A549 (cell line): ENCODE measurements around the gene LHB. TPM values are rescaled to one million over a fixed set of nuclear protein-coding genes. Genes with fewer than 3 reads are reported as not detected.
"Not testable (repeated sequence)": the region's sequence is repeated elsewhere in the genome, so short reads cannot be mapped to it uniquely, and the experiment has no call there.

ENCODE experiments used
- ATAC-seq, 2 experiments: fragments of 200-7000 bp in 1 of 2; fragments of >200 bp in 1 of 2; cut with Nextera tagmentation in 1 of 2; cut with Tn5 transposase in 1 of 2; 3 replicates each; pipeline versions ENCODE4 v1.8.0 to v1.9.1; 2018 to 2020; ENCODE audit warnings: mild to moderate bottlenecking in 1 of 2, moderate library complexity in 1 of 2
- CTCF ChIA-PET: fragments of 300-600 bp; sonication (Branson Sonifier 250); formaldehyde crosslinking; extraction: SDS; loops from one replicate; lab custom pipeline; 2021; ENCODE audit warnings: antibody characterized with exemption, inconsistent platforms; lab: Yijun Ruan, JAX
- POLR2A ChIA-PET: fragments of 350-600 bp; formaldehyde crosslinking; extraction: SDS; loops from one replicate; lab custom pipeline; 2021; ENCODE audit warnings: antibody characterized with exemption, inconsistent platforms; lab: Yijun Ruan, JAX
- DNase-seq, 2 experiments: peaks; one replicate each; pipeline versions ENCODE4 v3.0.0 to v3.0.0-alpha.2; 2011 to 2016; ENCODE audit warnings: low read depth in 1 of 2, low spot score in 1 of 2
- FAIRE-seq: peaks from 2 replicates; lab custom pipeline; 2011; peaks lifted over from hg19 to GRCh38; lab: Jason Lieb, UNC
- H3K27ac ChIP-seq, 2 experiments: fragments of >200 bp; sonication (Bioruptor Twin); formaldehyde crosslinking; 3 replicates each; pipeline ENCODE4 v1.5.1; 2016 to 2017
- H3K4me1 ChIP-seq: fragments of >200 bp; sonication (Bioruptor Twin); formaldehyde crosslinking; 3 replicates; pipeline ENCODE4 v1.6.1; 2016
- H3K4me2 ChIP-seq: fragments of >200 bp; sonication (Bioruptor Twin); formaldehyde crosslinking; 3 replicates; pipeline ENCODE4 v1.6.1; 2016
- H3K4me3 ChIP-seq: fragments of >200 bp; sonication (Bioruptor Twin); formaldehyde crosslinking; 3 replicates; pipeline ENCODE4 v1.5.1; 2016
- H3K9me3 ChIP-seq: fragments of >200 bp; sonication (Bioruptor Twin); formaldehyde crosslinking; 3 replicates; pipeline ENCODE4 v1.6.1; 2016
- CBX2 ChIP-seq: fragments of 200-600 bp; sonication (generic); IDR thresholded peaks from 2 replicates; pipeline ENCODE4 v1.6.1; 2016; ENCODE audit warnings: low read depth, mild to moderate bottlenecking, borderline replicate concordance
- CHD2 ChIP-seq: fragments of 150-350 bp; IDR thresholded peaks from 2 replicates; pipeline ENCODE4 v1.6.1; 2014; ENCODE audit warnings: low read length; ENCODE audit not compliant: partially characterized antibody
- EHF ChIP-seq: fragments of 250-450 bp; sonication (Bioruptor Pico); IDR thresholded peaks from 2 replicates; pipeline ENCODE4 v1.5.0; 2020; ENCODE audit warnings: mild to moderate bottlenecking
- EHMT2 ChIP-seq: fragments of 200-600 bp; sonication (generic); IDR thresholded peaks from 2 replicates; pipeline ENCODE4 v1.6.1; 2016; ENCODE audit warnings: antibody characterized with exemption, low read depth, mild to moderate bottlenecking, moderate library complexity
- EP300 ChIP-seq, 2 experiments: fragments of >200 bp; sonication (Bioruptor Twin); formaldehyde crosslinking; IDR thresholded peaks; 2 replicates in 1 of 2; 3 replicates in 1 of 2; pipeline ENCODE4 v1.6.1; 2016 to 2017
- JUN ChIP-seq, 2 experiments: fragments of >200 bp; sonication (Bioruptor Twin); formaldehyde crosslinking; IDR thresholded peaks; 2 replicates in 1 of 2; 3 replicates in 1 of 2; pipeline ENCODE4 v1.6.1; 2016 to 2017
- NFE2L2 ChIP-seq: fragments of 150-350 bp; conservative IDR thresholded peaks from 2 replicates; pipeline ENCODE4 v1.6.1; 2014; ENCODE audit warnings: low read length
- NR3C1 ChIP-seq: fragments of >200 bp; sonication (Bioruptor Twin); formaldehyde crosslinking; IDR thresholded peaks from 3 replicates; pipeline ENCODE4 v1.6.1; 2017
- POLR2A ChIP-seq: IDR thresholded peaks from 2 replicates; pipeline ENCODE4 v1.6.1; 2012; ENCODE audit warnings: mild to moderate bottlenecking, low read length
- RFX5 ChIP-seq: fragments of 450-650 bp; IDR thresholded peaks from 2 replicates; pipeline ENCODE4 v1.7.1; 2014; ENCODE audit warnings: antibody characterized with exemption, mild to moderate bottlenecking, moderate library complexity
- ZFP36 ChIP-seq: fragments of 450-650 bp; IDR thresholded peaks from 2 replicates; pipeline ENCODE4 v1.6.1; 2014; ENCODE audit warnings: borderline replicate concordance; ENCODE audit not compliant: partially characterized antibody
- ZNF302 ChIP-seq: fragments of 250-450 bp; sonication (Bioruptor Pico); IDR thresholded peaks from 2 replicates; pipeline ENCODE4 v1.9.0; 2021; ENCODE audit warnings: inconsistent platforms, mild to moderate bottlenecking, moderate library complexity
- WGBS: methylation state at CpG from one replicate; pipeline ENCODE4 v1.1.6; 2017; ENCODE audit errors: missing lambda C conversion rate; 5-methylcytosine and 5-hydroxymethylcytosine counted together
- polyA plus RNA-seq, 4 experiments: library from polyadenylated mRNA; depleted of rRNA in 3 of 4; stranded (reverse); fragments of >200 nt; fragmentation: RNase III in 1 of 4; extraction: RNeasy Plus Mini Kit Qiagen cat#74134 plus additional on column Dnase treatment in 1 of 4; gene quantifications; 2 replicates in 3 of 4; 3 replicates in 1 of 4; pipeline ENCODE4 v1.2.3, GENCODE V29; 2011 to 2017
- TF ChIP-seq, protein P1 (sequence below): fragments of 250-450 bp; sonication (Bioruptor Pico); IDR thresholded peaks from 2 replicates; pipeline ENCODE4 v1.5.0; 2021; ENCODE audit warnings: mild to moderate bottlenecking, moderate library complexity, borderline replicate concordance
- TF ChIP-seq, protein P2 (sequence below): IDR thresholded peaks from 2 replicates; pipeline ENCODE4 v1.6.1; 2012; ENCODE audit warnings: low read depth, borderline replicate concordance
- TF ChIP-seq, protein P3 (sequence below): IDR thresholded peaks from 2 replicates; pipeline ENCODE4 v1.6.1; 2012
- TF ChIP-seq, protein P4 (sequence below): fragments of 450-650 bp; IDR thresholded peaks from 2 replicates; pipeline ENCODE4 v1.6.1; 2014; ENCODE audit warnings: antibody characterized with exemption
- TF ChIP-seq, protein P5 (sequence below): IDR thresholded peaks from 2 replicates; pipeline ENCODE4 v1.6.1; 2012

LHB gene
- polyA plus RNA-seq, 2 of the 4 experiments (the other 2 are of a cell fraction) = 0.22 TPM; not detected in 1

DNA sequence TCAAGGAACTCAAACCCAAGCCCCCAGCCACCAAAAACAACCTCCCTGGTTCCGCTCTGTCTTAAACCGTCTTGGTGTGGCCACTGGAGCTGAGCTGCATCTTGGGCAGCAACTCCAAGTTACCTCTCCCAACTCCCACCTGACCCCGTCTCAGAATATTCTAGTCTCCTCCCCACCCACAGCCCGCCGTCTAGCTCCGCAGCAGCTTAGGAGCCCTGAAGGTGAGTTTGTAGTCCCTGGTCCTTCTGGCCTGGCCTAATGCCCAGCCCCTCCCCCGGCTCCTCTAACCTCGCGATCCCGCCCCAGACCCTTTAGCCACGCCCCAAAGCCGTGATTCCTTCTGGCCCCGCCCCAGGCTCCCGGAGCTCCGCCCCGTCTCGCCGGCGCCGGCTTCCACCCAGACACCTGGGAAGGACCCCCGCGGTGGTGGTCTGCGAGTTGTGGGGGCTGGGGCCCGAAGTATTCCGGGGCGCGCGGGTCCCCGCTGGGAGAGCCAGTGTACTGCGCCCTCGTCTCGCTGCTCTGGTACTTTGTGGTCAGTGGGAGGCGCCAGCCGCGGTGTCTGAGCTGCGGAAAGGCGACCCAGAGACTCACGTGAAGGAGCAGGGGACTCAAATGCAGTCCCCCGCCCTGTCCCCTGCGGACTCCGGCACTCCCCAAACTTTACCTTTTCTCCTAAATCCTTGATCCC, 2.5 kb upstream of the LHB start (continued):
- TF ChIP-seq, protein P1, sequence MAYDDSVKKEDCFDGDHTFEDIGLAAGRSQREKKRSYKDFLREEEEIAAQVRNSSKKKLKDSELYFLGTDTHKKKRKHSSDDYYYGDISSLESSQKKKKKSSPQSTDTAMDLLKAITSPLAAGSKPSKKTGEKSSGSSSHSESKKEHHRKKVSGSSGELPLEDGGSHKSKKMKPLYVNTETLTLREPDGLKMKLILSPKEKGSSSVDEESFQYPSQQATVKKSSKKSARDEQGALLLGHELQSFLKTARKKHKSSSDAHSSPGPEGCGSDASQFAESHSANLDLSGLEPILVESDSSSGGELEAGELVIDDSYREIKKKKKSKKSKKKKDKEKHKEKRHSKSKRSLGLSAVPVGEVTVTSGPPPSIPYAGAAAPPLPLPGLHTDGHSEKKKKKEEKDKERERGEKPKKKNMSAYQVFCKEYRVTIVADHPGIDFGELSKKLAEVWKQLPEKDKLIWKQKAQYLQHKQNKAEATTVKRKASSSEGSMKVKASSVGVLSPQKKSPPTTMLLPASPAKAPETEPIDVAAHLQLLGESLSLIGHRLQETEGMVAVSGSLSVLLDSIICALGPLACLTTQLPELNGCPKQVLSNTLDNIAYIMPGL (CRISPR knock-in tag) = no peak
- TF ChIP-seq NFE2L2 (no peak), EHF (CRISPR knock-in tag) (no peak), EP300 (IDR thresholded peaks at IDR 0.05) (no peak), CBX2 (no peak), POLR2A (no peak), ZNF302 (CRISPR knock-in tag) (no peak), JUN (IDR thresholded peaks at IDR 0.05) (peak in 1 of 2 experiments; percentile 42; a peak in 1 of 5 replicates), ZFP36 (no peak), RFX5 (no peak), NR3C1 (no peak), CHD2 (peak; percentile 49), EHMT2 (no peak)
- TF ChIP-seq, protein P2, sequence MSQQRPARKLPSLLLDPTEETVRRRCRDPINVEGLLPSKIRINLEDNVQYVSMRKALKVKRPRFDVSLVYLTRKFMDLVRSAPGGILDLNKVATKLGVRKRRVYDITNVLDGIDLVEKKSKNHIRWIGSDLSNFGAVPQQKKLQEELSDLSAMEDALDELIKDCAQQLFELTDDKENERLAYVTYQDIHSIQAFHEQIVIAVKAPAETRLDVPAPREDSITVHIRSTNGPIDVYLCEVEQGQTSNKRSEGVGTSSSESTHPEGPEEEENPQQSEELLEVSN = no peak
- TF ChIP-seq, protein P3, sequence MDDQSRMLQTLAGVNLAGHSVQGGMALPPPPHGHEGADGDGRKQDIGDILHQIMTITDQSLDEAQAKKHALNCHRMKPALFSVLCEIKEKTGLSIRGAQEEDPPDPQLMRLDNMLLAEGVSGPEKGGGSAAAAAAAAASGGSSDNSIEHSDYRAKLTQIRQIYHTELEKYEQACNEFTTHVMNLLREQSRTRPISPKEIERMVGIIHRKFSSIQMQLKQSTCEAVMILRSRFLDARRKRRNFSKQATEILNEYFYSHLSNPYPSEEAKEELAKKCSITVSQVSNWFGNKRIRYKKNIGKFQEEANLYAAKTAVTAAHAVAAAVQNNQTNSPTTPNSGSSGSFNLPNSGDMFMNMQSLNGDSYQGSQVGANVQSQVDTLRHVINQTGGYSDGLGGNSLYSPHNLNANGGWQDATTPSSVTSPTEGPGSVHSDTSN = peak; percentile 18; the same call in 1 of the 2 replicates
- TF ChIP-seq, protein P4, sequence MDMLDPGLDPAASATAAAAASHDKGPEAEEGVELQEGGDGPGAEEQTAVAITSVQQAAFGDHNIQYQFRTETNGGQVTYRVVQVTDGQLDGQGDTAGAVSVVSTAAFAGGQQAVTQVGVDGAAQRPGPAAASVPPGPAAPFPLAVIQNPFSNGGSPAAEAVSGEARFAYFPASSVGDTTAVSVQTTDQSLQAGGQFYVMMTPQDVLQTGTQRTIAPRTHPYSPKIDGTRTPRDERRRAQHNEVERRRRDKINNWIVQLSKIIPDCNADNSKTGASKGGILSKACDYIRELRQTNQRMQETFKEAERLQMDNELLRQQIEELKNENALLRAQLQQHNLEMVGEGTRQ = no peak
- TF ChIP-seq, protein P5, sequence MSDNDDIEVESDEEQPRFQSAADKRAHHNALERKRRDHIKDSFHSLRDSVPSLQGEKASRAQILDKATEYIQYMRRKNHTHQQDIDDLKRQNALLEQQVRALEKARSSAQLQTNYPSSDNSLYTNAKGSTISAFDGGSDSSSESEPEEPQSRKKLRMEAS = no peak
- TF ChIP-seq, all 56 proteins: peak for 7

DNA sequence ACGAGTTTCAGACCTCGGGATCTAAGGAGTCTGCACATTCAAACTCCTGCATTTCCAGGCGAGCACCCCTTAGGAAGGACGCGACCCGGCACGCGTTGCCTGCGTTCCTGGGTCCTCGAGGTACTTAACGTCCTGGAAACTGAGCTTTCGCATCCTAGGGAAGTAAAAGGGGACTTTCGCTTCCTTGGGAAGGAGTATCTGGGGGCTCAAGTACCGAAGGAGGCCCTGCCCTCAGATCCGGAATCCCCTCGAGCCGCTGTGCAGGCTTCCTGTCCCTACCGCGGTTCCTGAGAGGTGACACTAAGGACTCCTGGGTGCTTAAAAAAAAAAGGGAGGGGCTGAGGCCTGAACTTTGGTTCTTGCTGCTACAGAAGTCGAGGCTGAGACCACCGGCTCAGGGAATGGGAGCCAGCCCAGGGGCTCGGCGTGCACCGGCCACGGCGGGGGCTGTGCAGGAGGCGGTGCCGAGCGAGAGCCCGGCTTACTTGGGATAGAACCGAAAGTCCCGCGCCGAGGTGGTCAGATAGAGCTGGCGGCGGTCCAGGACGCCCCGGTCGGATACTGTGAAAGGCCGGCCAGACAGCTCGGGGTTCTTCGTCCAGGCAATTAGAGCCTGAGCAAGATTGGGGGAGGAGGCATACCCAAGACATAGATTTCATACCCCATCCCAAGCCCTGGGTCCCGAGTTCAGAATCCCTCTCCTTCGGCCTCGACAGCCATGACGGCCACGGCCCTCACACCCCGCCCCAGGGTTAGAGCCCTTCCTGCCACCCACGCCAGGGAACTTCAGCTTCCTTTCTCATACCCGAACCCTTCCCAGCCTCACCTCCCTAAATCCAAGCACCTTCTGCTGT, 1.7 kb upstream of the LHB start:
- H3K4me3 ChIP-seq, H3K9me3 ChIP-seq, H3K27ac ChIP-seq, DNase-seq, FAIRE-seq: not testable (repeated sequence)
- Histone ChIP-seq H3K4me2 (peak overlapping the region; percentile 79), H3K4me1 (peaks cover 14% of the 10 kb centered on the region; the same call in 2 of the 3 replicates)
- ChIA-PET CTCF (interaction anchor here (0.6 to 21.8 kb wide), 20 partner anchors 9 to 393 kb away, joined by 3 to 408 read pairs (median 6); partner anchors contain the start of genes GYS1, KCNA7, NTF4 and RUVBL2), POLR2A (interaction anchor here (0.6 to 1.8 kb wide), 8 partner anchors 9 to 434 kb away, joined by 3 to 16 read pairs (median 4); partner anchors contain the start of genes CGB7, GYS1, LIN7B and RUVBL2)
- 87% methylated on average over 50 of the region's 50 CpGs for WGBS
- peak in 1 of 2 experiments; percentile 9; a peak in 2 of 6 replicates for ATAC-seq
